ENCODE measurements around the gene NEU1.
"Not testable (repeated sequence)": the region's sequence is repeated elsewhere in the genome, so short reads cannot be mapped to it uniquely, and the experiment has no call there.

Gene NEU1

DNA sequence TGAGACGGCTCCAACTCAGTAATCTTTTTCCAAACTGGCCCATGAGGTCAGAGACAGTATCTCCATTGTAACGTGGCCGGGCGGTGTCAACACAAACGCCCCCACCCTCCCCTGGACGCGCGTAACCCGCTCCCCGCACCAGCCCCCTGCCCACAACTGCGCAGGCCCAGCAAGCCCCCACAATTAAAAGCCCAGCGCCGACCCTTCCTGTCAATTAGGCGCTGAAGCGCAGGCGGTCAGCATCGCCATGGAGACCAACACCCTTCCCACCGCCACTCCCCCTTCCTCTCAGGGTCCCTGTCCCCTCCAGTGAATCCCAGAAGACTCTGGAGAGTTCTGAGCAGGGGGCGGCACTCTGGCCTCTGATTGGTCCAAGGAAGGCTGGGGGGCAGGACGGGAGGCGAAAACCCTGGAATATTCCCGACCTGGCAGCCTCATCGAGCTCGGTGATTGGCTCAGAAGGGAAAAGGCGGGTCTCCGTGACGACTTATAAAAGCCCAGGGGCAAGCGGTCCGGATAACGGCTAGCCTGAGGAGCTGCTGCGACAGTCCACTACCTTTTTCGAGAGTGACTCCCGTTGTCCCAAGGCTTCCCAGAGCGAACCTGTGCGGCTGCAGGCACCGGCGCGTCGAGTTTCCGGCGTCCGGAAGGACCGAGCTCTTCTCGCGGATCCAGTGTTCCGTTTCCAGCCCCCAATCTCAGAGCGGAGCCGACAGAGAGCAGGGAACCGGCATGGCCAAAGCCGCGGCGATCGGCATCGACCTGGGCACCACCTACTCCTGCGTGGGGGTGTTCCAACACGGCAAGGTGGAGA, 47.4 kb downstream of the NEU1 start, which contains the start of the genes HSPA1A and HSPA1L:
Gene HSPA1A, plus strand, starts transcription at position 519 of the 814 bp plus-strand sequence. Its CDS starts 214 bp downstream, at position 733.
Gene HSPA1L, minus strand, starts transcription at position 259 of the 814 bp plus-strand sequence. CDS start 3,311 bp downstream, outside the sequence.
- DNase-seq = peak; percentile 94 to 96

DNA sequence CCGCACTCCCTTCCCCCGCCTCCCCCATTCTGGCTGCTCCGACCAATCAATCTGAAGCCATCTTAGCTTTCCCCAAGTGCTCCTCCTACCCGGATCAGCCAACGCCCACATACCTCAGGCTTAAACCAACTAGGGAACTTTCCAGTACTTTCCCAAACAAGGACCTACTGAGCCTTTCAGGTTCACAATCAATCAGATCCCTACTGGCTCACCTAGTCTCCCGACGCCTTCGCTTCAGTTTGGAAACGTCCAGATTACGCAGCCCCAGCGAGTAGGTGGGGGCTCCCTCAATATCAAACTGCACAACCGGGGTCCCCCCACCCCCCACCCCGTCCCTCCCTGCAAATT, 48.0 kb downstream of the NEU1 start:
- DNase-seq = peak; percentile 91 to 92

DNA sequence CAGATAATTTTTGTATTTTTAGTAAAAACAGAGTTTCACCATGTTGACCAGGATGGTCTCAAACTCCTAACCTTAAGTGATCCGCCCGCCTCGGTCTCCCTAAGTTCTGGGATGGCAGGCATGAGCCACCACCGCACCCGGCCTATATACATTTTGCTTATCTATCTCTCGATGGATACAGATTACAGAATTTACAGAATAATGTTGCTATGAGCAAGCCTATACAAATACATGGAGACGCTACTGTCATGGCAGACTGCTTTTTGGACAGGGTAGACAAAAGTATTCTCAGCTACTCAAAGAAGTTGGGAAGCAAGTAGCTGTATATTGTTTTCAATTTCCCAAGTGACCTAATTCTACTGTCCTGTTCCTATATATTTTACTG, 49.2 kb downstream of the NEU1 start:
- DNase-seq = no peak

DNA sequence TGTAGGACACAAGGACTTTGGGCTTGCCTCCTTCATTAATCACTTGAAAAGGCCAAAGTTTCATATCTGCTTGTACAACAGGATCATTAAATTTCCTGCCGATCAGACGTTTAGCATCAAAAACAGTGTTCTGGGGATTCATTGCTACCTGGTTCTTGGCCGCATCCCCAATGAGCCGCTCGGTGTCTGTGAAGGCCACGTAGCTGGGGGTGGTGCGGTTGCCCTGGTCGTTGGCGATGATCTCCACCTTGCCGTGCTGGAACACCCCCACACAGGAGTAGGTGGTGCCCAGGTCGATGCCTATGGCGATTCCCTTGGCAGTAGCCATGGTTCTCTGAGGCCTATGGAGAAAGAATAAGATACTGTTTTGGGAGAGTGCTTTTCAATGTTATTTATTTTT, 51.0 kb downstream of the NEU1 start:
- DNase-seq = no peak

DNA sequence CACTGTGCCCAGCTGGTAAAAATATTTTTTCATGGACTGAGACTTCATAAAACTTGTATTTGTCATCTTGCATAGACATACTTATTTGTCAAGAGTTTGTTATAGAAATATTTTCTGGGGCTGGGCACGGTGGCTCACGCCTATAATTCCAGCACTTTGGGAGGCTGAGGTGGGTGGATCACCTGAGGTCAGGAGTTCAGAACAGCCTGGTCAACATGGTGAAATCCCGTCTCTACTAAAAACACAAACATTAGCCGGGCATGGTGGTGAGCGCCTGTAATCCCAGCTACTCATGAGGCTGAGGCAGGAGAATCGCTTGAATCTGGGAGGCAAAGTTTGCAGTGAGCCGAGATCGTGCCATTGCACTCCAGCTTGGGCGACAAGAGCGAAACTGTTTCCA, 54.0 kb downstream of the NEU1 start:
- DNase-seq = not testable (repeated sequence)
